ENCODE measurements around the gene CIART. TPM values are rescaled to one million over a fixed set of nuclear protein-coding genes. Genes with fewer than 3 reads are reported as not detected.

Gene CIART
- total and polyA plus RNA-seq, 4 donors, result 0.51 to 7.1 (median 1.9) TPM

GRCh38 chr1:150249936-150250335, 32.4 kb upstream of the CIART start:
- Histone ChIP-seq H3K9me3 (ENCODE audit: control insufficient read depth in 4 of 4, low read length in 3 of 4) (no peaks in the 10 kb centered on the region), H3K27ac (ENCODE audit: low read depth in 1 of 2, low read length in 2 of 2) (no peak overlapping the region), H3K4me1 (ENCODE audit: control insufficient read depth in 4 of 4, insufficient read depth in 4 of 4, low read length in 3 of 4) (no peaks in the 10 kb centered on the region), H3K27me3 (ENCODE audit: control insufficient read depth in 4 of 4, insufficient read depth in 4 of 4, low read length in 3 of 4) (no peaks in the 10 kb centered on the region), H3K4me3 (ENCODE audit: low read depth in 1 of 3, low read length in 3 of 3) (no peak overlapping the region), H3K9ac (ENCODE audit: low read depth in 1 of 2, low read length in 2 of 2) (no peak overlapping the region), H3K36me3 (ENCODE audit: control insufficient read depth in 4 of 4, insufficient read depth in 3 of 4, low read depth in 1 of 4, low read length in 3 of 4) (no peaks in the 10 kb centered on the region)
- DNase-seq (ENCODE audit: low spot score), result no peak
- WGBS, result 87% methylated on average over 2 of the region's 2 CpGs
- TF ChIP-seq EGR1 (IDR thresholded peaks at IDR 0.05; ENCODE audit: low read depth in 2 of 2), result no peak

DNA sequence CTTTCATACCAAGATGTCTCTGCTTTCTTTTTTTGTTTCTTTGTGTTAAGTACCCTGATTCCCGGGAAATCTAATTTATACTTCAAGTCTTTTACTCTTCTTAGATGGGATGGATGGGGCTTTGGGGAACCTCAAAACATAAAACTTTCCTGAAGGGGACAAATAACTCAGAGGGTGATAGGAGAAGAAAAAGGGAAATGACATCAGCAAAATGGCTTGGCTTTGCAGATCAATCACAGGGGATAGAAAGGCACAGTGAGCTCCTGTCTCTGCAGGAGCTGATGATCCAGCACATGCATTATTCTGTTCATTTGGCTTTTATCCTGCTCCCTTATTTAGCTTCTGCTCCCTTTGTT, 26.2 kb upstream of the CIART start:
- peak overlapping the region in 1 of 2 donors; percentile 91 for H3K9ac ChIP-seq (ENCODE audit: low read depth in 1 of 2, low read length in 2 of 2)
- H3K4me1 ChIP-seq (ENCODE audit: control insufficient read depth in 4 of 4, insufficient read depth in 4 of 4, low read length in 3 of 4), result peaks cover 12 to 56% (median 53%) of the 10 kb centered on the region in 4 donors
- H3K4me3 ChIP-seq (ENCODE audit: low read depth in 1 of 3, low read length in 3 of 3), result no peak overlapping the region

DNA sequence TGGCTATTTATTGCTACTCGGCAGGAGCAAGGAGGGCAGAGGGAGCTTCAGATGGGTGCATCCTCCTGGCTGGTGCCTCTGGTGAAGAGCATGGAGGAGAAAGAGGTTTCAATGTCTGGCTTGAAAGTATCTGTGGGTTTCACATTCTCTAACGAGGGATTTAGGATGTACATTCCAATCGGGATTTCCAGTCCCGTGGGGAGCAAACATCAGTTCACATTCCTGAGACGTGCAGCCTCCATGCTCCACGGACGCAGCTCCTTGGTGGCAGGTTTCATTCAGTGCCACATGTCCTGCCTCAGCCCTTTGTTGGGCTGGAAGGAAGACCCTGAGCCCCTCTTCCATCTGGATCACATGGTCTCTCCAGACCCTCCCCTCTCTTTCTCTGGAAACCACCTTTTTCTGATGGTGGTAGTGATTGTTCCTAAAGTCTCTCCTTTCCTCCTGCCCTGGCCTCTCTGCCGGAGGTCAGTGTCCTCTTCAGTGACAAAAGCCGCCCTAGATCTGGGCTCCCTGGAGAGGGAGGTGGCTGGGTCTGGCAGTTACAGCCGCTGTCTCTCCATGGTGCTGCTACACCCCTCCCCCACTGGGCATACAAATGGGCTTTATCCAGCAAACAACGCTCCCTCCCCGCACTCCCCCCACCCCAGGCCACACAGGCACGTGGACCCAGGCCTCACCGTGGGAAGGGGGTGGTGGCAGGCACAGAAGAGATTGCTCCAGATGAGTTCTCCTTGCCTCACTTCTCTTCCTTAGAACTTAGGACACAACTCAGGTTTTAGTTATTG, 25.6 kb upstream of the CIART start:
- H3K36me3 ChIP-seq (ENCODE audit: control insufficient read depth in 4 of 4, insufficient read depth in 3 of 4, low read depth in 1 of 4, low read length in 3 of 4), result no peaks in the 10 kb centered on the region
- DNase-seq (ENCODE audit: low spot score), result peak; percentile 52
- 19% methylated on average over 14 of the region's 14 CpGs for WGBS
- H3K4me3 ChIP-seq (ENCODE audit: low read depth in 1 of 3, low read length in 3 of 3), result peak overlapping the region in 1 of 3 donors; percentile 31
- H3K9me3 ChIP-seq (ENCODE audit: control insufficient read depth in 4 of 4, low read length in 3 of 4), result no peaks in the 10 kb centered on the region
- no peaks in the 10 kb centered on the region for H3K27me3 ChIP-seq (ENCODE audit: control insufficient read depth in 4 of 4, insufficient read depth in 4 of 4, low read length in 3 of 4)
- H3K9ac ChIP-seq (ENCODE audit: low read depth in 1 of 2, low read length in 2 of 2), result no peak overlapping the region
- H3K27ac ChIP-seq (ENCODE audit: low read depth in 1 of 2, low read length in 2 of 2), result no peak overlapping the region
- H3K4me1 ChIP-seq (ENCODE audit: control insufficient read depth in 4 of 4, insufficient read depth in 4 of 4, low read length in 3 of 4), result peaks cover 13 to 60% (median 57%) of the 10 kb centered on the region in 4 donors
- TF ChIP-seq FOXA1 (IDR thresholded peaks at IDR 0.05) (no peak), FOXA2 (IDR thresholded peaks at IDR 0.05) (no peak), GABPA (IDR thresholded peaks at IDR 0.05 in 1 of 2, conservative IDR thresholded peaks at IDR 0.05 in 1 of 2) (no peak), NR2F2 (IDR thresholded peaks at IDR 0.05) (no peak), HNF4A (conservative IDR thresholded peaks at IDR 0.05) (peak; percentile 24 to 45), RXRA (IDR thresholded peaks at IDR 0.05) (peak; percentile 58 to 77), EGR1 (IDR thresholded peaks at IDR 0.05; ENCODE audit: low read depth in 2 of 2) (no peak), REST (IDR thresholded peaks at IDR 0.05) (peak; percentile 62)
- TF ChIP-seq, protein P1, sequence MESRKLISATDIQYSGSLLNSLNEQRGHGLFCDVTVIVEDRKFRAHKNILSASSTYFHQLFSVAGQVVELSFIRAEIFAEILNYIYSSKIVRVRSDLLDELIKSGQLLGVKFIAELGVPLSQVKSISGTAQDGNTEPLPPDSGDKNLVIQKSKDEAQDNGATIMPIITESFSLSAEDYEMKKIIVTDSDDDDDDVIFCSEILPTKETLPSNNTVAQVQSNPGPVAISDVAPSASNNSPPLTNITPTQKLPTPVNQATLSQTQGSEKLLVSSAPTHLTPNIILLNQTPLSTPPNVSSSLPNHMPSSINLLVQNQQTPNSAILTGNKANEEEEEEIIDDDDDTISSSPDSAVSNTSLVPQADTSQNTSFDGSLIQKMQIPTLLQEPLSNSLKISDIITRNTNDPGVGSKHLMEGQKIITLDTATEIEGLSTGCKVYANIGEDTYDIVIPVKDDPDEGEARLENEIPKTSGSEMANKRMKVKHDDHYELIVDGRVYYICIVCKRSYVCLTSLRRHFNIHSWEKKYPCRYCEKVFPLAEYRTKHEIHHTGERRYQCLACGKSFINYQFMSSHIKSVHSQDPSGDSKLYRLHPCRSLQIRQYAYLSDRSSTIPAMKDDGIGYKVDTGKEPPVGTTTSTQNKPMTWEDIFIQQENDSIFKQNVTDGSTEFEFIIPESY (IDR thresholded peaks at IDR 0.05), result no peak

More for the DNA sequence above, 26.2 kb upstream of the CIART start:
- no peak for DNase-seq (ENCODE audit: low spot score)
- Histone ChIP-seq H3K36me3 (ENCODE audit: control insufficient read depth in 4 of 4, insufficient read depth in 3 of 4, low read depth in 1 of 4, low read length in 3 of 4) (no peaks in the 10 kb centered on the region), H3K9me3 (ENCODE audit: control insufficient read depth in 4 of 4, low read length in 3 of 4) (no peaks in the 10 kb centered on the region), H3K27ac (ENCODE audit: low read depth in 1 of 2, low read length in 2 of 2) (no peak overlapping the region), H3K27me3 (ENCODE audit: control insufficient read depth in 4 of 4, insufficient read depth in 4 of 4, low read length in 3 of 4) (no peaks in the 10 kb centered on the region)
- 2% methylated on average over 1 of the region's 1 CpG for WGBS
- no peak for TF ChIP-seq REST (IDR thresholded peaks at IDR 0.05)
- peak; percentile 5 for TF ChIP-seq NR2F2 (IDR thresholded peaks at IDR 0.05)
- TF ChIP-seq, protein P2, sequence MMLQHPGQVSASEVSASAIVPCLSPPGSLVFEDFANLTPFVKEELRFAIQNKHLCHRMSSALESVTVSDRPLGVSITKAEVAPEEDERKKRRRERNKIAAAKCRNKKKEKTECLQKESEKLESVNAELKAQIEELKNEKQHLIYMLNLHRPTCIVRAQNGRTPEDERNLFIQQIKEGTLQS (IDR thresholded peaks at IDR 0.05), result no peak
- no peak for TF ChIP-seq FOXA2 (IDR thresholded peaks at IDR 0.05)
- TF ChIP-seq, protein P3, sequence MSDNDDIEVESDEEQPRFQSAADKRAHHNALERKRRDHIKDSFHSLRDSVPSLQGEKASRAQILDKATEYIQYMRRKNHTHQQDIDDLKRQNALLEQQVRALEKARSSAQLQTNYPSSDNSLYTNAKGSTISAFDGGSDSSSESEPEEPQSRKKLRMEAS (IDR thresholded peaks at IDR 0.05), result no peak
- TF ChIP-seq EGR1 (IDR thresholded peaks at IDR 0.05; ENCODE audit: low read depth in 2 of 2), result no peak
- no peak for TF ChIP-seq HNF4G (IDR thresholded peaks at IDR 0.05)
